NCI-H82 treated with DMSO at 0.1 percent for 48 hours (cell line): ENCODE measurements around the gene SLC1A7.

Experiments used
- DNase-seq: peaks from one replicate; lab custom pipeline; 2025; ENCODE audit not compliant: unreplicated experiment; lab: John Stamatoyannopoulos, UW

SLC1A7 gene

GRCh38 chr1:53091841-53092645, 50.4 kb downstream of the SLC1A7 start:
- no peak for DNase-seq

GRCh38 chr1:53090227-53091147, 52.0 kb downstream of the SLC1A7 start:
- DNase-seq: no peak

DNA sequence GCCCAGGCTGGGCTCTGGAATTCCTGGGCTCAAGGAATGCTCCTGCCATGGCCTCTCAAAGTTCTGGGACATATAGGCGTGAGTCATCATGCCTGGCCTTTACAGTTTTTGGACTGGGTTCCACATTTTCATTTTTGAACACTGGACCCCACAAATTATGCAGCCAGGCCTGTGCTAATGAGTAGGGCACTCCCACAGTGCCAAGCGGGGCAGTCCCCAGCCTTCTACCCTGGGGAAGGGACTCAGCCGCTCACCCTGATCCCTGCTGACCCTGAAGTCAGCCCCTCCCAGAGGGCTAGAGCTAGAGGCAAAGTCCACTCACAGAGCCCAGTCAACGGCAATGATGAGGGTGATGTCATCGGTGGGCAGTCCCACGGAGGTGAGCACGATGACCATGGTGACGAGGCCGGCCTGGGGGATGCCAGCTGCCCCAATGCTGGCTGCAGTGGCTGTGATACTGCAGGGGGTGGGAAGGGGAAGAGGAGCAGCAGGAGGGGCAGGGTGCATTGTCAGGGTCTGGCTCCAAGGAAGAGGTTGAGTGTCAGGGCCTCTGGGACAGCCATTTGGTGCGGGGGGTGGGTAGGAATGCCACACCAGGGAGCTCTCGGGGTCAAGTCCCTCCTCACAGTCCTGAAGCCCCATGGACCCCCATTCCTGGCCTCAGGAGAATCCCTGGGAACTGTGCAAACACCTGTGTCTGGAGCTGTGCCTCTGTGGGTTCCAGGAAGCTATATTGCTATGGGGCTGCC, 52.8 kb downstream of the SLC1A7 start:
- no peak for DNase-seq

DNA sequence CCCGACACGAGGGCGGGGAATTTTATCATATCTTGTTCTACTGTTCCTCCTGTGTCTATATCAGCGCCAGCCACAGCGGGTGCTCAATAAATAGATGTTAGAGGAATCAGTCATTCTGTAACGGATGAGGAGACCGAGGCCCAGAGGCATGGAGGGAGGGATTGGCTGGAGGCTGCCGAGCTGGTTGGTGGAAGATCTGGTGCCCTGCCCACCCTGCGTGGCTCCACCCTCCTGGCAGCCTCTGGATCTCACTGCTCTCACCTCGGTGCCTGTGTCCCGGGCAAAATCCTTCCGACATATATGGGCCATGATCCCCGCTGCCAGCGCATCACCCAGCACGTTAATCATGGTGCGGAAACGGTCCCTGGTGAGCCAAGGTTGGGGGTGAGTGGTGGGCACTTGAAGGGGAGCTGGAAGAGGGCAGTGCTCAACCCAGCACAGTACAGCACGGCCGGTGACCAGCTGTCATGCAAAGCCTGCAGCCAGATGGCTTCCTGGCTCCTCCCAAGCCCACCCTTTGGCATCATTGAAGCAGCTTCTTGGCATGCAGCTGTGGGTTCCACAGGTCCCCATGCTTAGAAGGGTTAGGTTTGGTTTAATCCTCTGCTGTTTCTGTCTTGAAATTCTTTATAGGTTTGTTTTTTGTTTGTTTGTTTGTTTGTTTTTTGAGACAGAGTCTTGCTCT, 53.7 kb downstream of the SLC1A7 start:
- DNase-seq: peak; percentile 19

- DNase-seq: no peak
These were observed 54.8 kb downstream of the SLC1A7 start for GRCh38 chr1:53087332-53088285.

GRCh38 chr1:53086491-53087070, 55.9 kb downstream of the SLC1A7 start:
- DNase-seq: no peak

GRCh38 chr1:53085405-53085804, 57.0 kb downstream of the SLC1A7 start:
- no peak for DNase-seq

- DNase-seq: no peak
These were observed 57.9 kb downstream of the SLC1A7 start for GRCh38 chr1:53084589-53084971.

GRCh38 chr1:53083636-53084588, 58.5 kb downstream of the SLC1A7 start:
- no peak for DNase-seq

- DNase-seq: no peak
These were observed 59.5 kb downstream of the SLC1A7 start for GRCh38 chr1:53082826-53083455.

DNA sequence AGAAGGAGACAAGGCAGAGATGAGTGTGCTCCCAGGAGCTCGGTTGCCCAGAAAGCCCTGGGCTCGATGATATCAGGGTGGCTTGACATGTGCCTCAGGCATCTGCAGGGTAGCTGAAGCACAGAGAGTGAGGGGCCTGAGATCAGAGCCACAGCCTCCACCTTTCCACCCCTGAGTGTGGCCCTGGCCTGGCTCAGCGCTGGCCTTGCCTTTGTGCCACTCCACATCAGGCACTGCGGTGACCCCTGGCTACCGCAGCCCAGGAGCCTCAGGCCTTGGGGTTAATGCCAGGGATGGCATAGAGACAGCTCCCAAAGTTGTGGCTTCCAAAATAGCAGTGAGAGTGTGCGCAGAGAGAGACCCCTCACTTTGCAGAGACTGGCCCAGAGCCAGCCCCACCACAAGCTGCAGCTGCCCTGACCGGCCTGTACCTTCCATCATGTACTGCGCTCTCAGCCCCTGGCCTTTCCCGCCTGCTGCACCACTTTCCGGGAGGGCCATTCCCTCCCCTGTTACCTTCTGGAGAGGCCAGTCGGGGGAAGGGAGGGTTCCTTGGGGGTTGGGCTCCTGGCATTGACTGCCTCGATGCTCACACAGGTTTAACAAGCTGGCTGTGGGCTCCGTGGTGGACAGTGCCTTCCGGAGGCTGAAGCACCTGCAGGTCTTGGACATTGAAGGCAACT, 60.9 kb downstream of the SLC1A7 start:
- no peak for DNase-seq

DNA sequence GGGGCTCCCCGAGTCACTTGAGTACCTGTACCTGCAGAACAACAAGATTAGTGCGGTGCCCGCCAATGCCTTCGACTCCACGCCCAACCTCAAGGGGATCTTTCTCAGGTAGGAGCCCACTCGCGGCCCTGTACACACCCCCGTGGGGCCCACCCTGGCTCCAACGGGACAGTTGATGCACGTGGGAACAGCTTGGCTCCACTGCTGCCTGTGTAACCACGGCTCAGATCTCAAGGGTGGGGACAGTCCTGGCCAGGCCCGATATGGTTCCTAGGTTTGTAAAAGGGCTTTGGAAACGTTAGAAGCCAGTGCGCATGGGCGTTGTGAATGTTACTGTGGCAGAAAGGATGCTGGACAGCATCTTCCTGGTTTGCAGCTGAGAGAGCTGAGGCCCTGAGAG, 61.7 kb downstream of the SLC1A7 start:
- DNase-seq: no peak

GRCh38 chr1:53080041-53080440, 62.4 kb downstream of the SLC1A7 start:
- no peak for DNase-seq

- no peak for DNase-seq
These were observed 63.2 kb downstream of the SLC1A7 start for GRCh38 chr1:53079251-53079650.

DNA sequence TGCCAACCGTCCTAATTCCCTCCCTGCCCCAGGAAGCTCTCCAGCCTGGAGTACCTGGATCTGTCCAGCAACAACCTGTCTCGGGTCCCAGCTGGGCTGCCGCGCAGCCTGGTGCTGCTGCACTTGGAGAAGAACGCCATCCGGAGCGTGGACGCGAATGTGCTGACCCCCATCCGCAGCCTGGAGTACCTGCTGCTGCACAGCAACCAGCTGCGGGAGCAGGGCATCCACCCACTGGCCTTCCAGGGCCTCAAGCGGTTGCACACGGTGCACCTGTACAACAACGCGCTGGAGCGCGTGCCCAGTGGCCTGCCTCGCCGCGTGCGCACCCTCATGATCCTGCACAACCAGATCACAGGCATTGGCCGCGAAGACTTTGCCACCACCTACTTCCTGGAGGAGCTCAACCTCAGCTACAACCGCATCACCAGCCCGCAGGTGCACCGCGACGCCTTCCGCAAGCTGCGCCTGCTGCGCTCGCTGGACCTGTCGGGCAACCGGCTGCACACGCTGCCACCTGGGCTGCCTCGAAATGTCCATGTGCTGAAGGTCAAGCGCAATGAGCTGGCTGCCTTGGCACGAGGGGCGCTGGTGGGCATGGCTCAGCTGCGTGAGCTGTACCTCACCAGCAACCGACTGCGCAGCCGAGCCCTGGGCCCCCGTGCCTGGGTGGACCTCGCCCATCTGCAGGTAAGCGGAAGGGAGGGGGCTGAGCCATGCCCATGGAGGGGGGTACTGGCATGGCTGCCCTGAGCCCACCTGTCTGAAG, 63.9 kb downstream of the SLC1A7 start:
- no peak for DNase-seq

DNA sequence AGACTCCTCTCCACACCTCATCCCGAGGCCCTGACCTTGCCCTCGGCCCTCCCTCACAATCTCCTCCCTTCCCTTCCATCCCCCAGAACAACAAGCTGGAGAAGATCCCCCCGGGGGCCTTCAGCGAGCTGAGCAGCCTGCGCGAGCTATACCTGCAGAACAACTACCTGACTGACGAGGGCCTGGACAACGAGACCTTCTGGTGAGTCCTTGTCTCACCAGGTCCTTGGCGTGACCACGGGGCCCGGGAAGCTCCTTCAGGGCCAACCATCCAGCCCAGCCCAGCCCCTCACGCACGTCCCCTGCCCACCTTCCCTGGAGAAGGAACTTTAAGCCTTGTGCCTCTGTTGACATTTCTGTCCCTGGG, 64.9 kb downstream of the SLC1A7 start:
- DNase-seq: no peak
